Neural progenitor cell (in vitro differentiated cells): ENCODE measurements around the gene KLK2. TPM values are rescaled to one million over a fixed set of nuclear protein-coding genes. Genes with fewer than 3 reads are reported as not detected.

Experiments used
- DNase-seq: peaks from one replicate; pipeline ENCODE4 v3.0.0-alpha.2; 2016; ENCODE audit warnings: low spot score
- H2AFZ ChIP-seq: fragments of 200-600 bp; sonication (generic); replicated peaks from 2 replicates; pipeline ENCODE4 v1.6.1; 2016; ENCODE audit warnings: antibody characterized with exemption
- H3F3A ChIP-seq: fragments of 200-600 bp; sonication (generic); 2 replicates; pipeline ENCODE4 v1.6.1; 2016; ENCODE audit warnings: antibody characterized with exemption, low read depth
- H3K27ac ChIP-seq: fragments of 200-600 bp; sonication (generic); 2 replicates; pipeline ENCODE4 v1.5.1; 2016; ENCODE audit warnings: mild to moderate bottlenecking
- H3K27me3 ChIP-seq: fragments of 200-600 bp; sonication (generic); 2 replicates; pipeline ENCODE4 v1.6.1; 2016; ENCODE audit warnings: mild to moderate bottlenecking, moderate library complexity
- H3K36me3 ChIP-seq: fragments of 200-600 bp; sonication (generic); 2 replicates; pipeline ENCODE4 v1.5.1; 2016
- H3K4me1 ChIP-seq: fragments of 200-600 bp; sonication (generic); 2 replicates; pipeline ENCODE4 v1.6.1; 2016; ENCODE audit warnings: mixed run types
- H3K4me2 ChIP-seq: fragments of 200-600 bp; sonication (generic); 2 replicates; pipeline ENCODE4 v1.6.1; 2016
- H3K4me3 ChIP-seq: fragments of 200-600 bp; sonication (generic); 2 replicates; pipeline ENCODE4 v1.5.1; 2016
- H3K79me2 ChIP-seq: fragments of 200-600 bp; sonication (generic); 2 replicates; pipeline ENCODE4 v1.6.1; 2016; ENCODE audit warnings: low read depth
- H3K9ac ChIP-seq: fragments of 200-600 bp; sonication (generic); 2 replicates; pipeline ENCODE4 v1.6.1; 2016
- H3K9me3 ChIP-seq: fragments of 200-600 bp; sonication (generic); 2 replicates; pipeline ENCODE4 v1.5.1; 2016; ENCODE audit warnings: low read depth
- H4K20me1 ChIP-seq: fragments of 200-600 bp; sonication (generic); 2 replicates; pipeline ENCODE4 v1.6.1; 2016; ENCODE audit warnings: low read depth
- H3K27ac Mint-ChIP-seq: 3 replicates; pipeline ENCODE4 v1.8.0; 2021; ENCODE audit warnings: mixed read lengths
- H3K27me3 Mint-ChIP-seq: 2 replicates; pipeline ENCODE4 v1.8.0; 2022; ENCODE audit warnings: low read depth, mild to moderate bottlenecking, inconsistent platforms, moderate library complexity, mixed read lengths; ENCODE audit not compliant: insufficient read depth
- H3K36me3 Mint-ChIP-seq: 3 replicates; pipeline ENCODE4 v1.8.0; 2021; ENCODE audit warnings: mixed read lengths
- H3K4me1 Mint-ChIP-seq: 3 replicates; pipeline ENCODE4 v1.8.0; 2021; ENCODE audit warnings: mixed read lengths
- H3K4me3 Mint-ChIP-seq: 3 replicates; pipeline ENCODE4 v1.8.0; 2021; ENCODE audit warnings: mild to moderate bottlenecking, moderate library complexity, mixed read lengths
- H3K9me3 Mint-ChIP-seq: 3 replicates; pipeline ENCODE4 v1.8.0; 2020; ENCODE audit warnings: mixed read lengths
- CTCF ChIP-seq: fragments of 200-600 bp; sonication (generic); IDR thresholded peaks from 2 replicates; pipeline ENCODE4 v1.5.1; 2017; ENCODE audit warnings: antibody characterized with exemption, mild to moderate bottlenecking
- EZH2 ChIP-seq: fragments of 200-600 bp; sonication (generic); IDR thresholded peaks from 2 replicates; pipeline ENCODE4 v1.6.1; 2017; ENCODE audit warnings: antibody characterized with exemption, mild to moderate bottlenecking, moderate library complexity
- EZH2phosphoT487 ChIP-seq: fragments of 200-600 bp; sonication (generic); IDR thresholded peaks from 2 replicates; pipeline ENCODE4 v1.6.1; 2017; ENCODE audit warnings: antibody characterized with exemption
- total RNA-seq: library from RNA; depleted of rRNA; stranded (reverse); fragments of >200 nt; gene quantifications from 2 replicates; pipeline ENCODE4 v1.2.3, GENCODE V29; 2015; ENCODE audit warnings: low replicate concordance

The KLK2 gene
- total RNA-seq, 1 donor from 2014 or later = not detected

- Histone ChIP-seq H3F3A (no peaks in the 10 kb centered on the region), H3K27me3 (peaks cover 51% of the 10 kb centered on the region), H3K4me1 (no peaks in the 10 kb centered on the region), H3K9ac (no peak overlapping the region), H2AFZ (no peak overlapping the region), H3K36me3 (no peaks in the 10 kb centered on the region), H4K20me1 (no peaks in the 10 kb centered on the region), H3K4me2 (no peak overlapping the region), H3K27ac (no peak overlapping the region), H3K79me2 (no peaks in the 10 kb centered on the region), H3K4me3 (no peak overlapping the region), H3K9me3 (no peaks in the 10 kb centered on the region)
- H3K9me3 Mint-ChIP-seq = peaks cover 2% of the 10 kb centered on the region
- peaks cover 20% of the 10 kb centered on the region for H3K27me3 Mint-ChIP-seq
- no peak overlapping the region for H3K4me3 Mint-ChIP-seq
- no peaks in the 10 kb centered on the region for H3K36me3 Mint-ChIP-seq
- TF ChIP-seq EZH2 = no peak
- no peak for TF ChIP-seq EZH2phosphoT487
- no peak for TF ChIP-seq CTCF
- no peaks in the 10 kb centered on the region for H3K4me1 Mint-ChIP-seq
- no peak overlapping the region for H3K27ac Mint-ChIP-seq
- DNase-seq = no peak
Measured at GRCh38 chr19:50861496-50862286, 11.5 kb upstream of the KLK2 start.

GRCh38 chr19:50869479-50869878 is 3.8 kb upstream of the KLK2 start:
- Mint-ChIP-seq H3K9me3 (no peaks in the 10 kb centered on the region), H3K4me3 (no peak overlapping the region), H3K4me1 (no peaks in the 10 kb centered on the region), H3K36me3 (no peaks in the 10 kb centered on the region), H3K27ac (no peak overlapping the region), H3K27me3 (peaks cover 7% of the 10 kb centered on the region)
- H3K9me3 ChIP-seq = no peaks in the 10 kb centered on the region
- H4K20me1 ChIP-seq = no peaks in the 10 kb centered on the region
- H3K27ac ChIP-seq = no peak overlapping the region
- no peak overlapping the region for H3K4me3 ChIP-seq
- no peaks in the 10 kb centered on the region for H3K4me1 ChIP-seq
- DNase-seq = no peak
- no peak overlapping the region for H3K9ac ChIP-seq
- H3K4me2 ChIP-seq = no peak overlapping the region
- H2AFZ ChIP-seq = no peak overlapping the region
- peaks cover 96% of the 10 kb centered on the region for H3K27me3 ChIP-seq
- no peaks in the 10 kb centered on the region for H3K36me3 ChIP-seq
- no peak for TF ChIP-seq EZH2
- no peak for TF ChIP-seq CTCF
- no peak for TF ChIP-seq EZH2phosphoT487
- no peaks in the 10 kb centered on the region for H3K79me2 ChIP-seq
- H3F3A ChIP-seq = no peaks in the 10 kb centered on the region

- Histone ChIP-seq H3K9me3 (no peaks in the 10 kb centered on the region), H3K4me1 (no peaks in the 10 kb centered on the region), H3K4me3 (no peak overlapping the region), H3K79me2 (no peaks in the 10 kb centered on the region), H3K27ac (no peak overlapping the region), H3K27me3 (peaks cover 98% of the 10 kb centered on the region), H3F3A (no peaks in the 10 kb centered on the region), H3K36me3 (no peaks in the 10 kb centered on the region), H3K4me2 (no peak overlapping the region), H4K20me1 (no peaks in the 10 kb centered on the region), H3K9ac (no peak overlapping the region), H2AFZ (no peak overlapping the region)
- no peaks in the 10 kb centered on the region for H3K4me1 Mint-ChIP-seq
- H3K9me3 Mint-ChIP-seq = no peaks in the 10 kb centered on the region
- H3K27me3 Mint-ChIP-seq = peaks cover 7% of the 10 kb centered on the region
- H3K4me3 Mint-ChIP-seq = no peak overlapping the region
- peak; percentile 5 for DNase-seq
- TF ChIP-seq EZH2phosphoT487 (no peak), CTCF (peak; percentile 12), EZH2 (no peak)
- no peaks in the 10 kb centered on the region for H3K36me3 Mint-ChIP-seq
- H3K27ac Mint-ChIP-seq = no peak overlapping the region
Measured at GRCh38 chr19:50870417-50871089, 2.7 kb upstream of the KLK2 start.
